IPS-20b (cell line): ENCODE measurements around the gene PARVG.

Experiments
- H3K27ac ChIP-seq: one replicate; pipeline ENCODE4 v1.5.1; 2013; ENCODE audit warnings: low read length
- H3K27me3 ChIP-seq: 2 replicates; pipeline ENCODE4 v1.6.1; 2013; ENCODE audit warnings: mild to moderate bottlenecking, low read length, inconsistent platforms; ENCODE audit not compliant: insufficient read depth
- H3K36me3 ChIP-seq: 2 replicates; pipeline ENCODE4 v1.6.1; 2013; ENCODE audit warnings: low read depth, mild to moderate bottlenecking, inconsistent platforms, low read length, moderate library complexity; ENCODE audit not compliant: insufficient read depth
- H3K4me1 ChIP-seq: 2 replicates; pipeline ENCODE4 v1.6.1; 2013; ENCODE audit warnings: mild to moderate bottlenecking, control low read depth, inconsistent platforms, low read length, moderate library complexity; ENCODE audit not compliant: insufficient read depth
- H3K4me3 ChIP-seq: 2 replicates; pipeline ENCODE4 v1.5.1; 2013; ENCODE audit warnings: mild to moderate bottlenecking, low read length, inconsistent platforms
- H3K9ac ChIP-seq: 2 replicates; pipeline ENCODE4 v1.6.1; 2013; ENCODE audit warnings: low read depth, mild to moderate bottlenecking, inconsistent platforms, low read length, moderate library complexity
- H3K9me3 ChIP-seq: 2 replicates; pipeline ENCODE4 v1.6.1; 2013; ENCODE audit warnings: mild to moderate bottlenecking, low read depth, low read length, inconsistent platforms; ENCODE audit not compliant: insufficient read depth

PARVG gene

GRCh38 chr22:44180706-44181032 is at the start of gene PARVG:
TSS of gene PARVG (plus strand) at chr22:44180925. CDS start at chr22:44183330, 2,405 bp downstream.
- H3K9ac ChIP-seq = no peak within 1 kb of the TSS
- H3K9me3 ChIP-seq = no peaks in the 10 kb centered on the region
- H3K27ac ChIP-seq = no peak within 1 kb of the TSS
- peaks cover 4% of the 10 kb centered on the region; the same call in 1 of the 2 replicates for H3K4me1 ChIP-seq
- H3K36me3 ChIP-seq = no peaks in the 10 kb centered on the region
- no peak within 1 kb of the TSS for H3K4me3 ChIP-seq
- no peaks in the 10 kb centered on the region for H3K27me3 ChIP-seq

- Histone ChIP-seq H3K9me3 (peaks cover 12% of the 10 kb centered on the region), H3K27ac (no peak overlapping the region), H3K9ac (no peak overlapping the region), H3K27me3 (no peaks in the 10 kb centered on the region), H3K4me3 (no peak overlapping the region), H3K36me3 (peaks cover under 1% of the 10 kb centered on the region), H3K4me1 (peaks cover 3% of the 10 kb centered on the region; the same call in 1 of the 2 replicates)
Observed at GRCh38 chr22:44131412-44131811, 49.3 kb upstream of the PARVG start.

DNA sequence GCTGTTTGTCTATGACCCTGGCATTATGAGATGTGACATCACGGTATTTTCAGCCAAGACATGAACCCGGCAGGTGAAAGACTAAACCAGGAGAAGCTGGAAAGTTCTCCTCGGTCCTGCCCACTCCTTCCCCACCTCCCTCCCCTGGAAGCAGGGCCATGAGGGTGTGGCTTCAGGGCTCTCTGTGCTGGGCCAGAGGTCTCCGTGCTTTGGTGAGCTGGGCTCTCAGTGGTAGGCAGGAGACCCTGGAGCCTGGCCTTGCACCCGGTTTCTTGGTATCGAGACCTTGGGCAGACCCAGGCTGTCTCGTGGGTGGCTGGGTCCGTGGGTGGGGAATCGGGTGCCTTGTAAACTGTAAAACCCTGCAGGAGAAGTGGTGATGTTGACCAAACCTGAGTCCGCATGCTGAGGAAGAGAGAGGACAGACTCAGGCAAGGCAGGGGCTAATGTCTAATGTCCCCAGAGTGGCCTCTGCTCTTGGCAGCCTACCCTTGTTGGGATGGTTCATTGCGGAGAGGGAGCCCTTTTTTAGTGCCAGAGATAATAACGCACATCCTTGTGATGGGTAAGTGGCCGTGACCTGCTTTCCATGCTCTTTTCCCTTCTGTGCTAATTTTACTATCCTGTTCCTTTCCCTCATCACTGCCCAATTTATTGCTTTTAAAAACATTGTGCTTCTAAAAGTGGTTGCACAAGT is 48.6 kb upstream of the PARVG start:
- Histone ChIP-seq H3K36me3 (peaks cover 7% of the 10 kb centered on the region; the same call in 1 of the 2 replicates), H3K27ac (no peak overlapping the region), H3K9ac (no peak overlapping the region), H3K27me3 (no peaks in the 10 kb centered on the region), H3K9me3 (peaks cover 10% of the 10 kb centered on the region), H3K4me3 (no peak overlapping the region), H3K4me1 (peaks cover 3% of the 10 kb centered on the region; the same call in 1 of the 2 replicates)

DNA sequence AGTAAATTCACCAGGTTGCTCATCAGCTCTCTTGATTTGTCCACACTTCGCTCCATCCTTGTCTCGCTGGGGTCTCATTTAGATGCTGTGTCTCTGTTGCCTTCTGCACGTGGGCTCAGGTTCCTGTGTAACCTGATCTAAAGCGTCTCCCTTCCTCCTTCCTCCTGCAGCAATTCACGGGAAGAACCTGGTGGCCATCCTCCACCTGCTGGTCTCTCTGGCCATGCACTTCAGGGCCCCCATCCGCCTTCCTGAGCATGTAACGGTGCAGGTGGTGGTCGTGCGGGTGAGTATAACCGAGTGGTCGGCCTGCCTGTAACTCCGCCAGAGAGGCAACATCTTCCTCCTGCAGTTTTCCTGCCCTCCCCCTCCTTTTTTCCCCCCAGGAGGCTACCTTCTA is 48.0 kb upstream of the PARVG start:
- peaks cover 10% of the 10 kb centered on the region; the same call in 1 of the 2 replicates for H3K36me3 ChIP-seq
- H3K9me3 ChIP-seq = peaks cover 12% of the 10 kb centered on the region
- H3K27me3 ChIP-seq = no peaks in the 10 kb centered on the region
- peaks cover 3% of the 10 kb centered on the region; the same call in 1 of the 2 replicates for H3K4me1 ChIP-seq
- no peak overlapping the region for H3K27ac ChIP-seq
- H3K4me3 ChIP-seq = no peak overlapping the region
- H3K9ac ChIP-seq = no peak overlapping the region

DNA sequence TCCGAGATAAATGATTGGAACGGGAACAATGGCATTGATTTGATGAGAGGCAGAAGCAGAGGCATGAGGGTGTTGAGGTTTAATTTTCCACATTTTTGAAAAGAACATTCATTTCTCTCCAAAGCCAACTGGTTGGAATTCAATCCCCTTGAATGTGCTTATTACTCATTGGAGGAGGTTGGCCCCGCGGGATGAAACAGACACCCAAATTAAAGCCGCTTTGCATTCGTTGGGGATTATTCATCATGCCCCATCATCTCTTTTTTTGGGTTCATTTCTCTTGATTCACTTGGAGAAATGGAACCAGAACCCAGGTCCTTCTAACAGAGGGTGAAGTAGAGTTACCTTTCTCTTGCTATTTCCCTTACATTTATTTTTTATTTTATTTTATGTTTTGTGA is 47.6 kb upstream of the PARVG start:
- Histone ChIP-seq H3K9me3 (peaks cover 16% of the 10 kb centered on the region), H3K27me3 (no peaks in the 10 kb centered on the region), H3K36me3 (peaks cover 12% of the 10 kb centered on the region; the same call in 1 of the 2 replicates), H3K4me3 (no peak overlapping the region), H3K9ac (no peak overlapping the region), H3K4me1 (peaks cover 3% of the 10 kb centered on the region; the same call in 1 of the 2 replicates), H3K27ac (no peak overlapping the region)

GRCh38 chr22:44133901-44134571 is 46.7 kb upstream of the PARVG start:
- H3K4me3 ChIP-seq = no peak overlapping the region
- peaks cover 17% of the 10 kb centered on the region for H3K9me3 ChIP-seq
- no peak overlapping the region for H3K9ac ChIP-seq
- H3K36me3 ChIP-seq = peaks cover 12% of the 10 kb centered on the region; the same call in 1 of the 2 replicates
- no peak overlapping the region for H3K27ac ChIP-seq
- H3K4me1 ChIP-seq = peaks cover 3% of the 10 kb centered on the region; the same call in 1 of the 2 replicates
- H3K27me3 ChIP-seq = no peaks in the 10 kb centered on the region

GRCh38 chr22:44136112-44136511 is 44.6 kb upstream of the PARVG start:
- H3K4me3 ChIP-seq = no peak overlapping the region
- no peak overlapping the region for H3K27ac ChIP-seq
- H3K4me1 ChIP-seq = peaks cover 3% of the 10 kb centered on the region; the same call in 1 of the 2 replicates
- H3K36me3 ChIP-seq = peaks cover 12% of the 10 kb centered on the region; the same call in 1 of the 2 replicates
- no peak overlapping the region for H3K9ac ChIP-seq
- H3K27me3 ChIP-seq = no peaks in the 10 kb centered on the region
- peaks cover 17% of the 10 kb centered on the region for H3K9me3 ChIP-seq

- no peaks in the 10 kb centered on the region for H3K27me3 ChIP-seq
- H3K27ac ChIP-seq = no peak overlapping the region
- peaks cover 12% of the 10 kb centered on the region; the same call in 1 of the 2 replicates for H3K36me3 ChIP-seq
- peaks cover 17% of the 10 kb centered on the region for H3K9me3 ChIP-seq
- H3K9ac ChIP-seq = no peak overlapping the region
- H3K4me1 ChIP-seq = peaks cover 3% of the 10 kb centered on the region; the same call in 1 of the 2 replicates
- no peak overlapping the region for H3K4me3 ChIP-seq
Observed at GRCh38 chr22:44136786-44137185, 43.9 kb upstream of the PARVG start.

- Histone ChIP-seq H3K27me3 (no peaks in the 10 kb centered on the region), H3K4me1 (peaks cover 3% of the 10 kb centered on the region; the same call in 1 of the 2 replicates), H3K4me3 (no peak overlapping the region), H3K9ac (no peak overlapping the region), H3K9me3 (peaks cover 17% of the 10 kb centered on the region), H3K27ac (no peak overlapping the region), H3K36me3 (peaks cover 12% of the 10 kb centered on the region; the same call in 1 of the 2 replicates)
Observed at GRCh38 chr22:44137415-44137814, 43.3 kb upstream of the PARVG start.

DNA sequence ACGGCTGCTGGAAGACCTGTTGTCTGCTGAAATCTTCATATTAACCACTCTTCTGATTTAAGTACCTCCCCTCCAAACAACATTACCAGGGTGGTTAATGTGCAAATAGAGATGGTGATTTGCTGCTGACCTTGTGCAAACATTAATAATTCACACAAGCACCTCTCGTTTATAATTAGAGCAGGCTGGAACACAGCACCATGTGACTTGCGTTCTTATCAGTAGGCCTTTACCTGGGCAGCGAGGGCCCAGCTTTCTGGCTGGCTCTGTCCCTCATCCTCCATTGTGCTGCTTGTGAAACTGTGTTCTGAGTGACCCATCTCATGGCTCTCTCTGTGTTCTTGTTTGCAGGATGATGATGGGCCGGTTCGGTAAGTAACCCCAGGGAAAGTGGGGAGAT is 41.0 kb upstream of the PARVG start:
- H3K4me3 ChIP-seq = no peak overlapping the region
- no peaks in the 10 kb centered on the region for H3K27me3 ChIP-seq
- H3K4me1 ChIP-seq = peaks cover under 1% of the 10 kb centered on the region; the same call in 1 of the 2 replicates
- H3K27ac ChIP-seq = no peak overlapping the region
- no peak overlapping the region for H3K9ac ChIP-seq
- peaks cover 12% of the 10 kb centered on the region; the same call in 1 of the 2 replicates for H3K36me3 ChIP-seq
- peaks cover 17% of the 10 kb centered on the region for H3K9me3 ChIP-seq

GRCh38 chr22:44142421-44143104 is 38.2 kb upstream of the PARVG start:
- Histone ChIP-seq H3K36me3 (0 out of 2 replicates have a peak, but pooled peaks cover 4% of the 10 kb centered on the region), H3K4me3 (no peak overlapping the region), H3K9me3 (peaks cover 7% of the 10 kb centered on the region; the same call in 1 of the 2 replicates), H3K27me3 (0 out of 2 replicates have a peak, but pooled peaks cover 6% of the 10 kb centered on the region), H3K27ac (no peak overlapping the region), H3K4me1 (peaks cover 21% of the 10 kb centered on the region), H3K9ac (no peak overlapping the region)
